GM18508 (cell line): ENCODE measurements around the gene SBSN.

Source experiments
- ATAC-seq: cut with Tn5 transposase; IDR thresholded peaks from one replicate; pipeline ENCODE4 v1.9.1; 2021; ENCODE audit warnings: moderate number of reproducible peaks; ENCODE audit not compliant: insufficient read depth, unreplicated experiment

Gene SBSN

GRCh38 chr19:35555301-35556005 lies 27.3 kb upstream of the SBSN start:
- ATAC-seq = no peak

- no peak for ATAC-seq
Measured at GRCh38 chr19:35554076-35554475, 26.0 kb upstream of the SBSN start.

- no peak for ATAC-seq
Measured at GRCh38 chr19:35553385-35554000, 25.4 kb upstream of the SBSN start.

GRCh38 chr19:35552534-35553384 lies 24.6 kb upstream of the SBSN start:
- ATAC-seq = no peak

GRCh38 chr19:35551091-35551810 lies 23.1 kb upstream of the SBSN start:
- ATAC-seq = no peak

GRCh38 chr19:35549879-35550523 lies 21.9 kb upstream of the SBSN start:
- no peak for ATAC-seq

GRCh38 chr19:35549174-35549788 lies 21.2 kb upstream of the SBSN start:
- ATAC-seq = no peak

- ATAC-seq = no peak
Measured at GRCh38 chr19:35546532-35546931, 18.4 kb upstream of the SBSN start.

- ATAC-seq = no peak
Measured at GRCh38 chr19:35545855-35546381, 17.8 kb upstream of the SBSN start.

- ATAC-seq = no peak
Measured at GRCh38 chr19:35545001-35545854, 17.1 kb upstream of the SBSN start, which contains the start of gene TMEM147. Gene TMEM147 (plus strand): TSS chr19:35545626. CDS start chr19:35545740, 114 bp downstream.

GRCh38 chr19:35544110-35544802 lies 16.1 kb upstream of the SBSN start:
- ATAC-seq = no peak

GRCh38 chr19:35543280-35544109 lies 15.4 kb upstream of the SBSN start:
- ATAC-seq = no peak

GRCh38 chr19:35542209-35542608 lies 14.1 kb upstream of the SBSN start:
- ATAC-seq = no peak

- no peak for ATAC-seq
Measured at GRCh38 chr19:35540356-35540927, 12.3 kb upstream of the SBSN start.

- ATAC-seq = no peak
Measured at GRCh38 chr19:35539850-35540249, 11.7 kb upstream of the SBSN start.

GRCh38 chr19:35539314-35539713 lies 11.2 kb upstream of the SBSN start:
- ATAC-seq = no peak
